ENCODE results near the gene HOMER3.
"Not testable (repeated sequence)": the region's sequence is repeated elsewhere in the genome, so short reads cannot be mapped to it uniquely, and the experiment has no call there.

The HOMER3 gene

GRCh38 chr19:18954094-18954493 is 13.1 kb upstream of the HOMER3 start:
- no peak for DNase-seq (ENCODE audit: low read depth, low spot score)

GRCh38 chr19:18952364-18953003 is 11.5 kb upstream of the HOMER3 start:
- DNase-seq (ENCODE audit: low read depth, low spot score), result not testable (repeated sequence)

- DNase-seq (ENCODE audit: low read depth, low spot score), result no peak
These were observed 10.8 kb upstream of the HOMER3 start for GRCh38 chr19:18951721-18952281.

GRCh38 chr19:18949858-18950257 is 8.8 kb upstream of the HOMER3 start:
- DNase-seq (ENCODE audit: low read depth, low spot score), result no peak

GRCh38 chr19:18948976-18949356 is 7.9 kb upstream of the HOMER3 start:
- DNase-seq (ENCODE audit: low read depth, low spot score), result no peak

GRCh38 chr19:18948075-18948975 is 7.3 kb upstream of the HOMER3 start:
- DNase-seq (ENCODE audit: low read depth, low spot score), result no peak

- DNase-seq (ENCODE audit: low read depth, low spot score), result no peak
These were observed 5.9 kb upstream of the HOMER3 start for GRCh38 chr19:18946918-18947317.

- no peak for DNase-seq (ENCODE audit: low read depth, low spot score)
These were observed 5.3 kb upstream of the HOMER3 start for GRCh38 chr19:18946335-18946734.

- no peak for DNase-seq (ENCODE audit: low read depth, low spot score)
These were observed 4.3 kb upstream of the HOMER3 start for GRCh38 chr19:18945297-18945696.

GRCh38 chr19:18943465-18943864 is 2.4 kb upstream of the HOMER3 start:
- no peak for DNase-seq (ENCODE audit: low read depth, low spot score)

- no peak for DNase-seq (ENCODE audit: low read depth, low spot score)
These were observed 1.7 kb upstream of the HOMER3 start for GRCh38 chr19:18942692-18943091.

GRCh38 chr19:18941628-18942354 is 774 bp upstream of the HOMER3 start:
- no peak for DNase-seq (ENCODE audit: low read depth, low spot score)

- no peak for DNase-seq (ENCODE audit: low read depth, low spot score)
These were observed 872 bp downstream of the HOMER3 start for GRCh38 chr19:18939922-18940768.

GRCh38 chr19:18939163-18939562 is 1.9 kb downstream of the HOMER3 start:
- no peak for DNase-seq (ENCODE audit: low read depth, low spot score)

- no peak for DNase-seq (ENCODE audit: low read depth, low spot score)
These were observed 7.7 kb downstream of the HOMER3 start for GRCh38 chr19:18933297-18933696.

- peak; percentile 61 for DNase-seq (ENCODE audit: low read depth, low spot score)
These were observed 8.7 kb downstream of the HOMER3 start for GRCh38 chr19:18932216-18932841.

- no peak for DNase-seq (ENCODE audit: low read depth, low spot score)
These were observed 9.5 kb downstream of the HOMER3 start for GRCh38 chr19:18931316-18932162.

GRCh38 chr19:18929311-18929710 is 11.7 kb downstream of the HOMER3 start:
- no peak for DNase-seq (ENCODE audit: low read depth, low spot score)

- DNase-seq (ENCODE audit: low read depth, low spot score), result no peak
These were observed 12.8 kb downstream of the HOMER3 start for GRCh38 chr19:18928018-18928805.

Data from activated CD4-positive, CD25-positive, alpha-beta regulatory T cell treated with anti-CD3 and anti-CD28 coated beads, Interleukin-2, amount 50 U/mL, for 16 hours (primary cell).